GM20000 (cell line): Measurements from ENCODE around the gene A3GALT2.

Experiments
- DNase-seq: peaks from one replicate; pipeline ENCODE4 v3.0.0; 2012; ENCODE audit warnings: low spot score
- TF ChIP-seq, protein P1 (sequence below): IDR thresholded peaks from 2 replicates; pipeline ENCODE4 v1.5.1; 2012; ENCODE audit warnings: mild to moderate bottlenecking, control low read depth; ENCODE audit errors: extremely low read depth, missing control alignments

Gene A3GALT2

DNA sequence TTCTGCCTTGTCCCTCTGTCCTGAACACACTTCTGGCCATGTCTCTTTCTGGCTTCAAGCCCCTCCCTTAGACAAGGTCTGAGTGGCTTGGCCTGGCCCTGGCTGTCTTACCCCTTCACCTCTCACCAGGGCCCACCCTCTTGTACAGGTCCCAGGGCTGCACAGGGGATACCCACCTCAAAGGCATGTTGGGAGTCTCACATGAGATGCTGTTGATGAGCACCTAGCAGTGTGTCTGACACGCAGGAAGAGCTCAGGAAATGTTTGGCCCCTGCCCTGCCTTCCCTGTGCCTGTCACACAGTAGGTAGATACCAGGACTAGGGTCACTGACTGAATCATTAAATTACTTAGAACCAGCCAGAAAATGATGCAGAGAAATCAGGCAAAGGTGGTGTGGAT lies 48.0 kb downstream of the A3GALT2 start:
- TF ChIP-seq, protein P1, sequence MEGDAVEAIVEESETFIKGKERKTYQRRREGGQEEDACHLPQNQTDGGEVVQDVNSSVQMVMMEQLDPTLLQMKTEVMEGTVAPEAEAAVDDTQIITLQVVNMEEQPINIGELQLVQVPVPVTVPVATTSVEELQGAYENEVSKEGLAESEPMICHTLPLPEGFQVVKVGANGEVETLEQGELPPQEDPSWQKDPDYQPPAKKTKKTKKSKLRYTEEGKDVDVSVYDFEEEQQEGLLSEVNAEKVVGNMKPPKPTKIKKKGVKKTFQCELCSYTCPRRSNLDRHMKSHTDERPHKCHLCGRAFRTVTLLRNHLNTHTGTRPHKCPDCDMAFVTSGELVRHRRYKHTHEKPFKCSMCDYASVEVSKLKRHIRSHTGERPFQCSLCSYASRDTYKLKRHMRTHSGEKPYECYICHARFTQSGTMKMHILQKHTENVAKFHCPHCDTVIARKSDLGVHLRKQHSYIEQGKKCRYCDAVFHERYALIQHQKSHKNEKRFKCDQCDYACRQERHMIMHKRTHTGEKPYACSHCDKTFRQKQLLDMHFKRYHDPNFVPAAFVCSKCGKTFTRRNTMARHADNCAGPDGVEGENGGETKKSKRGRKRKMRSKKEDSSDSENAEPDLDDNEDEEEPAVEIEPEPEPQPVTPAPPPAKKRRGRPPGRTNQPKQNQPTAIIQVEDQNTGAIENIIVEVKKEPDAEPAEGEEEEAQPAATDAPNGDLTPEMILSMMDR = no peak
- DNase-seq = no peak

DNA sequence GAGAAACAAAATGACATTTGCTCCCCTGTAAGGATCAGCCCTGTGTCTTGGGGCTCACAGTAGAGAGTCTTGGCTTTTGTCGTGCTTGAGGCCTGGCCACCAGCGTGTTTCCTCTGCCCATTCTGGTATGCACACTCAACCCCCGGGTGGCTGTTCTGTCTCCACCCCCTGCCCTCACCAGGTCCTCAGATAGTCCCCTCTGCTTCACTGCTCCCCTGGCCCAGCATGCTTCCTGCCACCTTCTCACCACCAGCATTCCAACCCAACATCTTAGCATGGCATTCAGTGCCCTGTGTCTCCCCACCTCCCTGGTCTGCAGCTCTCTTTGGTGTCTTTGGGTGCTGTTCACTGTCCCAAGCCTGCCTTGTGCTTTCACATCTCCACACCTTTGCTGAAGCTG lies 48.4 kb downstream of the A3GALT2 start:
- TF ChIP-seq, protein P1 = no peak
- no peak for DNase-seq

DNA sequence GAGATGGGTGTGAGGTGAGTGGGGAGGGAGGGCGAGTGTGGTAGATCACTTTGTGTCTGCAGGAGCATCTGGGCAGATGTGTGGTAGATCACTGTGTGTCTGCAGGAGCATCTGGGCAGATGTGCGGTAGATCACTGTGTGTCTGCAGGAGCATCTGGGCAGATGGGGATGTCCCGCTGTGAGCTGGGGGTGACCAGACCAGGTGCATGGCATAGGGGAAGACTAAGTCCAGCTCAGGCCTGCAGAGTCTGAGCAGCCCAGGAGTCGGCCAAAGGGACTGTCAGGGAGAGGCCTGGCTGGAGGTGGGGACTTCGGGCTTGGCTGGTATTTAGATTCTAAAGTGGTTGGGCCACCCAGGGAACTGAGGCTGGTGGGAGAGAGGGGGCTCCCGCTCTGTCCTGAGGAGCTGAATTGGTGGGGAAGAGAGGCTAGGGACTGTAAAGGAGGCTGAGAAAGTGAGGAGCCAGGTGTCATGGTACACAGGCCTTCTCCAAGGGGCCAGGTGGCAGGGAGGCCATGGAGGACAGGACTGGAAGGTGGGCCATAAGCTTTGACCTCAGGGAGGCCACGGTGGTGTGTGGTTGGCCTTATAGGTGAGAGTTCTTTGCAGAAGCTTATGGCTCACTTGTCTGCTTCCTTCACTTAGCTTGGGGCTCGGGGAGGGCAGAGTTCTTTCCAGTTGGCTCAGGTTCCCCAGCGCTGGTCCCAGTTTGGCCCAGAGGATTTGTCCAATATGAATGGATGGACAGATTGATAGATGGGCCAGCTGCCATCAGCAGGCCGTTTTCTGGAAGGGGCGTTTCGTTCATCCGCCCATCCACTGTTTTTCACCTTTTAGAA lies 49.0 kb downstream of the A3GALT2 start:
- TF ChIP-seq, protein P1 = no peak
- no peak for DNase-seq

DNA sequence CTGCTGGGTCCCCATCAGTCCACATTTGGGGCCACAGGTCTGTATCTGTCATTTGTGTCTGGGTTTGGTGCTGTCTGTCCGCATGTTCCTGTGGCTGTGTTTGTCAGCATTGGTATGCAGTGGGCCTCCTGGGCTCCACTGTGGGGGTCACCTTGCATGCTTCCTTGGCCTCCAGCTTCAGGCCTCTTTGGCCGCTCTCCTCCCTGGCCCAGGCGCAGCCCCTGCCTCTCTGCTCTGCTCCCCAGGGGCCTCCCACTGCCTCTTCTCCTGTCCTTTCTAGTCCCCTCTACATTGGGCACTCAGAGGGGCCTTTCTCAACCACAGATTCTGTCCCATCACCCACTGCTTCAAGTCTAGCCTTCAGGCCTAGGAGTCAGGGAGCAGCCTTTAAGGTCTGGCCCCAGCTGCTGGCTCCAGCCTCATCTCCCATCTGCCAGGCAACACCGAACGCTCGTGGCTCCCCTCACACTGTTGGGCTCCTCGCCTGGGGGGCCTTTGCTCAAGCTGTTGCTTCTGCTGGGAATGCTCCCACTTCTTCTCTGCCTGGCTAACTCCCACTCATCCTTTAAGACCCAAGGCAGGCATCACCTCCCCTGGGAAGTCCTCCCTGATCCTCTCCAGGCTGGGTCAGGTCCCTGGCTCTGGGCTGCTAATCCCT lies 50.0 kb downstream of the A3GALT2 start:
- TF ChIP-seq, protein P1 = no peak
- no peak for DNase-seq

DNA sequence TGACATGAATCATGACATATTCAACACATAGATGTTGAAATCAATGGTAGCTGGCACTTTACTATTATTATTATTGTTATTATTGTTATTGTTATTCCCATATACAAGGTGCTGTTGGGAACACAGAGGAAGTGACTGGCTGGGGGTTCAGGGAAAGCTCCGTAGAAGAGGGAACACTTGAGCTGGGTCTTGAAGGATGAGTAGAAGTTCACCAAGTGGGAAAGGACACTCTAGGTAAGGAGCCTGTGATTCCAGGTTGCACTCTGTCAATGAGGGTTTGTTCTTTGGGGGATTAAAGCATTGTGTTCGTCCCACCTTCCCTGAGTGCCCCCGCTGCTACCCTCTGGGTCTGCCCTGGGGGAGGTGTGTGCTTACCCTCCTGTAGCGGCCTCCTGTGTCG lies 50.5 kb downstream of the A3GALT2 start:
- TF ChIP-seq, protein P1 = no peak
- DNase-seq = no peak

DNA sequence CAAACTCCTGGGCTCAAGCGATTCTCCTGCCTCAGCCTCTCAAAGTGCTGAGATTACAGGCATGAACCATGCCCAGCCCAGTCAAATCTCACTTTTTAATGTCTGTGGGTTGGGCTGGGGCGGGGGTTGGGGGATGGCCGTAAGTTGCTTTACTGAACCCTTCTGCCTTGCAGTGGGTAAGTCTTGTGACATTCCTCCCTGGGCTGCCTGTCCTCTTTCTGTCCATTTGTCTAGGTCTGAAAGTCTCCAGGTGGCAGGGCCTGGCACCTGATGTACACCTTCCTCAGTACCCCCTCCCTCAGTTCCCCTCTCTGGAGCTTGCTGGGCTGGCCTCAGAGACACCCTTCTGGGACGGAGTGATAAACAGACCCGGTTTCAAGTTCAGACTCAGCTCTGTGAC lies 51.3 kb downstream of the A3GALT2 start:
- no peak for DNase-seq
- TF ChIP-seq, protein P1 = no peak

DNA sequence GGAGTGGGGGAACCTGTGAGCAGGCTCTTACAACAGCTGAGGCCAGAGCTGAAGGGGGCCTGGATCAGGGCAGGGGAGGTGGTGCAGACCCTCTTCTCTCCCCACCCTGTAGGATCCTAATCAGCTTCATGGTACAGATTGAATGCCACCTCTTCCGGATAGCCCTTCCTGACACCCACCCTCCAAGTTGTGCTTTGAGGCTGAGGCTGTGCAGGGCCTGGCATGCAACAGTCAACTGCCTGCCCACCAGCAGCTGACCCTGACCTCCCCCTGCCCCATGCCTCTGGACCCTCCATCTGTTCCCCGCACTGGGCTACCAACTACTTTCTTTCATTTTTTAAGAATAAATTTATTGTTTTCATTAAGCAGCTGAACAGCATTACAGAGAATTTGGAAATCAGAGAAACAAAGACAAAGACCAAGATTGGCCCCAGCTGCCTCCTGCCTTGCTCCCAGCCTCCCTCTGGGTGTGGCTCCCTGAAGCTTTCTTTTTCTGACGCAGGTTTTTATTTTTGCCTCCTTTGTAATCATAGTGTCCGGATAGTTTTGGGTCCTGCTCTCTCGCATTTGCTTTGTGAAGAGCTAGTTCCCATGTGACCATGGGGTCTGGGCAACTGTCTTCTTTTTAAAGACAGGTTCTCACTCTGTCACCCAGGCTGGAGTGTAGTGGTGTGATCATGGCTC lies 51.8 kb downstream of the A3GALT2 start:
- DNase-seq = no peak
- TF ChIP-seq, protein P1 = no peak
